Right atrium auricular region (tissue), 2 donors: ENCODE results near the gene THRB. TPM values are rescaled to one million over a fixed set of nuclear protein-coding genes. Genes with fewer than 3 reads are reported as not detected.

Experiments used
- DNase-seq: peaks from one replicate; pipeline ENCODE4 v3.0.0-alpha.2; 2019; ENCODE audit warnings: low spot score
- H3K27ac ChIP-seq, 2 donors: fragments of 200-600 bp; sonication (generic); 1 replicate in 1 of 2; 2 replicates in 1 of 2; pipeline ENCODE4 v1.5.1; 2016 to 2019
- H3K27me3 ChIP-seq, 2 donors: fragments of 200-600 bp; sonication (generic); one replicate each; pipeline versions ENCODE4 v1.5.1 to v1.6.0; 2017 to 2019
- H3K36me3 ChIP-seq: fragments of 200-600 bp; sonication (generic); one replicate; pipeline ENCODE4 v1.5.1; 2016
- H3K4me1 ChIP-seq, 2 donors: fragments of 200-600 bp; sonication (generic); one replicate each; pipeline versions ENCODE4 v1.5.1 to v1.6.0; 2017 to 2019
- H3K4me3 ChIP-seq, 2 donors: fragments of 200-600 bp; sonication (generic); 1 replicate in 1 of 2; 2 replicates in 1 of 2; pipeline ENCODE4 v1.5.1; 2017 to 2019; ENCODE audit warnings: mild to moderate bottlenecking in 1 of 2, moderate library complexity in 1 of 2
- H3K9me3 ChIP-seq, 2 donors: fragments of 200-600 bp; sonication (generic); one replicate each; pipeline ENCODE4 v1.5.1; 2019
- total RNA-seq, 2 donors: library from RNA; depleted of rRNA; stranded (reverse); fragments of >200 nt; gene quantifications; one replicate each; pipeline ENCODE4 v1.1.0, GENCODE V29; 2016
- TF ChIP-seq, protein P1 (sequence below), 2 donors: fragments of 200-600 bp; sonication (generic); IDR thresholded peaks; one replicate each; pipeline ENCODE4 v1.5.1; 2019; ENCODE audit warnings: antibody characterized with exemption in 2 of 2

Gene THRB
- total RNA-seq, 2 donors from 2014 or later, result 4.2 to 7.0 TPM

DNA sequence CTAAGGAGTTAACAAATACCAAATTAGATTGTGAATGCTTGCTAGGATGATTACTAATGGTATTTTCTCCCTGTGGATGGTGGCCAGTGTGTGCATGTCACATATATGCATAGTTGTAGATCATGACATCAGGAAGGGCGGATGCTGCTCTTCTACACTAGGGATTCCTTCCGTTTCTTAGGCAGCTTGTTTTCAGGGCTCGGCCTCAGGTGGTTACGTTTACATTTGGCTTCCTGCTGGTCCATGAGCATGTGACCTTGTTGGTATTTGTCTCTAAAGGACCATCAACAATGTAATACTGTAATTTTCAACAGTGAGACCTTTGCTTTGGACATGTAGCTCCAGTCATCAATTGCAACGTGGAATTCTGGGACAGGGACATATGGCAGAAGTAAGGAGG lies 328.1 kb downstream of the THRB start:
- TF ChIP-seq, protein P1, sequence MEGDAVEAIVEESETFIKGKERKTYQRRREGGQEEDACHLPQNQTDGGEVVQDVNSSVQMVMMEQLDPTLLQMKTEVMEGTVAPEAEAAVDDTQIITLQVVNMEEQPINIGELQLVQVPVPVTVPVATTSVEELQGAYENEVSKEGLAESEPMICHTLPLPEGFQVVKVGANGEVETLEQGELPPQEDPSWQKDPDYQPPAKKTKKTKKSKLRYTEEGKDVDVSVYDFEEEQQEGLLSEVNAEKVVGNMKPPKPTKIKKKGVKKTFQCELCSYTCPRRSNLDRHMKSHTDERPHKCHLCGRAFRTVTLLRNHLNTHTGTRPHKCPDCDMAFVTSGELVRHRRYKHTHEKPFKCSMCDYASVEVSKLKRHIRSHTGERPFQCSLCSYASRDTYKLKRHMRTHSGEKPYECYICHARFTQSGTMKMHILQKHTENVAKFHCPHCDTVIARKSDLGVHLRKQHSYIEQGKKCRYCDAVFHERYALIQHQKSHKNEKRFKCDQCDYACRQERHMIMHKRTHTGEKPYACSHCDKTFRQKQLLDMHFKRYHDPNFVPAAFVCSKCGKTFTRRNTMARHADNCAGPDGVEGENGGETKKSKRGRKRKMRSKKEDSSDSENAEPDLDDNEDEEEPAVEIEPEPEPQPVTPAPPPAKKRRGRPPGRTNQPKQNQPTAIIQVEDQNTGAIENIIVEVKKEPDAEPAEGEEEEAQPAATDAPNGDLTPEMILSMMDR (IDR thresholded peaks at IDR 0.05), result no peak
- Histone ChIP-seq H3K36me3 (no peaks in the 10 kb centered on the region), H3K4me3 (no peak overlapping the region), H3K27me3 (no peaks in the 10 kb centered on the region), H3K9me3 (no peaks in the 10 kb centered on the region), H3K27ac (no peak overlapping the region), H3K4me1 (peaks cover 0 to 4% of the 10 kb centered on the region in 2 donors)
- no peak for DNase-seq

DNA sequence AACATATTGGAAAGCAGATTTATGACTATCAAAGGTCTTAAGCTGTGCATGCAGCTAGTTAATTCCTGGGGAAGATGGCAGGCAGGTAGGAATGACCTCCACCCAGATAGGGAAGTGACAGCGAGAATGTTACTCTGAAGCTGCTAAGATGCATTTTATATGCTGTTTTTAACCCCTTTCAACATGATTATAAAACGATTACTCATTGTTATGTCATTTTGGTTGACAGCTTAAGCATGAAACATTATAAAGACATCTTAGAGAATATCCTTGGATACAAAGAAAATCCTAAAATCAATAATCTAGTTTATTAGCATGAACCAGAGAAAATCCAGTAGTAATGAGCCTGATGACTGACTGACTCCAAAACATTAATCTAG lies 329.1 kb downstream of the THRB start:
- TF ChIP-seq, protein P1 (IDR thresholded peaks at IDR 0.05), result no peak
- H3K27ac ChIP-seq, result no peak overlapping the region
- H3K9me3 ChIP-seq, result no peaks in the 10 kb centered on the region
- H3K4me1 ChIP-seq, result peaks cover 0 to 4% of the 10 kb centered on the region in 2 donors
- H3K27me3 ChIP-seq, result no peaks in the 10 kb centered on the region
- DNase-seq, result no peak
- H3K36me3 ChIP-seq, result no peaks in the 10 kb centered on the region
- no peak overlapping the region for H3K4me3 ChIP-seq

DNA sequence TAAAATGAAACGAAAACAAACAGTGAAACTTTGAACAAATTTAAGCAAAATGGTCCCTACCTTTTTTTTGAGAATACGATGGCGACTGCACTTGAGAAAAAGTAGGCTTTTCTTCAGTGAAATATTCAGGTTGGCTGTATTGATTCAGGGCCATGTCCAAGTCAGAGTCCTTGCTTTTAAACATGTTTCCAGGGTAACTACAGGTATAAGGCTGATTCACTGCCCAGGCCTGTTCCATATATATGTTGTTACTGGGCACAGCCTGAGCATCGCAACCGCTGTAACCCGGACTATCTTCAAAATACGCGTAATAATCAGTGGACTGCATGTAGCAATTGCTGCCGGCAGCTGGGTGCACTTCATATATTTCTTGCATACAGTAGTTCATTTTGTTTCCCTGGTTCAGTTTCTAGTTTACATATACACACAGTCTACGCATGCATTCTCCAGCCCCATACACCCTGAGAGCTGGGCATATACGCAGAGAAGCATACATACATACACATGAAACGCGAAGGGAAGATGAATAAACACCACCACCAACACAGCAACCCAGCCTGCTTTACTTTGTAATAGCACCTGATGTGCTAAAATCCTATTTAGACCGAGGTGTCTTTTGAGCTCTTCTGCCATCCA lies 329.6 kb downstream of the THRB start:
- H3K4me1 ChIP-seq, result peaks cover 0 to 4% of the 10 kb centered on the region in 2 donors
- no peak for DNase-seq
- TF ChIP-seq, protein P1 (IDR thresholded peaks at IDR 0.05), result no peak
- H3K27ac ChIP-seq, result no peak overlapping the region
- no peaks in the 10 kb centered on the region for H3K27me3 ChIP-seq
- no peaks in the 10 kb centered on the region for H3K9me3 ChIP-seq
- no peaks in the 10 kb centered on the region for H3K36me3 ChIP-seq
- H3K4me3 ChIP-seq, result no peak overlapping the region

DNA sequence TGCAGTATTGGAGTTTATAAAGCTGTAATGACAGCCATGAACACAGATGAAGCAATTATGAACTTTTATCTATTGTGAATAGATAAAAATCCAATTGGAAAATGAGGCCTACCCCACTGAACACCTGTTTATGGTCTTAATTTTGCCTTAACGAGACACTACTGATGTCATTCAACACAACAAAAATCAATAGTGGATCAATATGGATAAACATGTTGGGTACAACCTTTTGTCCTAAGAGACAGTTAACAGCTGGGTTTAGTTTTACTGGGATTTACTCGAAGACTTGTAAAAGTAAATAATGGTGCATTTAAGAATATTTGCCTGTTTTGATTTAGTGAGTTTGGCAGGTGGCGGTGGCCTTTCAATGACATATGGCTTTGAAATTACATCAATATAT lies 331.7 kb downstream of the THRB start:
- peaks cover 0 to 4% of the 10 kb centered on the region in 2 donors for H3K4me1 ChIP-seq
- H3K27me3 ChIP-seq, result no peaks in the 10 kb centered on the region
- no peak overlapping the region for H3K27ac ChIP-seq
- H3K4me3 ChIP-seq, result no peak overlapping the region
- no peaks in the 10 kb centered on the region for H3K36me3 ChIP-seq
- no peaks in the 10 kb centered on the region for H3K9me3 ChIP-seq
- TF ChIP-seq, protein P1 (IDR thresholded peaks at IDR 0.05), result no peak
- DNase-seq, result no peak

DNA sequence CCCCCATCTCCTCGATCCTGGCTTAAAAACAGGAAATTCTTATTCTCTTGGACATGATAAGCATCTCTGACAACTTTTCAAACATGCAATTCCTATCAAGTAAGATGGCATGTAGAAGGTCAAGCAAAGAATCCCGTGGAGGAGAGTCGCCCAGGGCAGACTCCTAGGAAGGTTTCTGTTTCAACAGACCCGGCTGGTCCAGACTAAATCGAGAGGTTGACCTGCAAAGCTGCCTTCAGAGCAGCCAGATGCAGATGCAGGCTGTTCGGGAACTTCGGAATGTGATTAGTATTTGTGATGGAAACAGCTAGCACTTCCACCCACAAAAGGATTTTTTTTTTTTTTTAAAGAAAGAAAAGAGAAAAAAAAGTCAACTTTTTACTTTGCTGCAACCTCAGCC lies 332.8 kb downstream of the THRB start:
- no peaks in the 10 kb centered on the region for H3K27me3 ChIP-seq
- H3K4me3 ChIP-seq, result no peak overlapping the region
- no peak for DNase-seq
- TF ChIP-seq, protein P1 (IDR thresholded peaks at IDR 0.05), result no peak
- H3K36me3 ChIP-seq, result no peaks in the 10 kb centered on the region
- H3K4me1 ChIP-seq, result peaks cover 0 to 4% of the 10 kb centered on the region in 2 donors
- H3K9me3 ChIP-seq, result no peaks in the 10 kb centered on the region
- H3K27ac ChIP-seq, result no peak overlapping the region
